Measurements from ENCODE around the gene TP63.

DNA sequence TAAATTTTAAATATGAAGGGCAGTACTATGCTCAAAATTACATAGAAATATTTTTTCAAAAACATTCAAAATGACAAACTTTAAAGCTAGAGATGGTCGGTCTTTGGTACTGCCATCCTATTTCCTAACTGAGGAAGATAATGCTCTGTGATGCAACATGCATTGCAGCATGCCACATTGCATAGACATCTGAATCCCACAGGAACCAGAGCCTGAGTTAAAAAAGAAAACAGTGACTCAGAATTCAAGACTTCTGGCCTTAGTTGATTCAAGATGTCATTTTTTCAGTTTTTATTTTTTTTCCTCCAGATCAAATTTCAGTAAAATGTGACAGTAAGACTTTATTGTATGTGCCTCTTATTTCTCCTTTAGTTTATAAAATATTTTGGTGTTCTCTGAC is 33.1 kb downstream of the TP63 start:
- TF ChIP-seq POU2F2 (IDR thresholded peaks at IDR 0.05; ENCODE audit: low read depth, low read length) = no peak
- no peak for TF ChIP-seq POLR2A (IDR thresholded peaks at IDR 0.05; ENCODE audit: low read depth, low read length)

All from GM12891 (cell line).